HG02623 (cell line): ENCODE results near the gene DPEP3.

Experiments used
- ATAC-seq: cut with Tn5 transposase; IDR thresholded peaks from one replicate; pipeline ENCODE4 v1.9.1; 2021; ENCODE audit warnings: moderate library complexity; ENCODE audit not compliant: unreplicated experiment

DPEP3 gene

DNA sequence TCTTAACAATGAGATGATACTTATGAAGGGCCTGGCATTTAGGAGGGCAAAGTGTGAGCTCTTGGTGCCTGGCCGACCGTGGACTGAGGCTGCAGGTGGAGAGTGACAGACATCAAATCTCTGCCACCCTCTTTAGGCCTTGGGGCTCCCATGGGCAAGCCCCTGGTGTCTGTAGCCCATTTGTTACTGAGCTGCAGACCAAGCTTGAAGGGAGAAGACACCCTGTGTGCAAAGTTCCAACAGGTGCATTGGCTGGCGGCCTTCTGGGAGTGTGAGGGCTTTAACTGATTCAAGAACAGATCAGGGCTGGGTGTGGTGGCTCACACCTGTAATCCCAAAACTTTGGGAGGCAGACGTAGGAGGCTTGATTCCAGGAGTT lies 47.8 kb downstream of the DPEP3 start:
- ATAC-seq, result no peak

- no peak for ATAC-seq
These were observed 48.4 kb downstream of the DPEP3 start, which contains the start of gene CTRL for GRCh38 chr16:67931712-67932461. TSS of gene CTRL (minus strand) at chr16:67931862. CDS start at chr16:67931852, 10 bp downstream.

DNA sequence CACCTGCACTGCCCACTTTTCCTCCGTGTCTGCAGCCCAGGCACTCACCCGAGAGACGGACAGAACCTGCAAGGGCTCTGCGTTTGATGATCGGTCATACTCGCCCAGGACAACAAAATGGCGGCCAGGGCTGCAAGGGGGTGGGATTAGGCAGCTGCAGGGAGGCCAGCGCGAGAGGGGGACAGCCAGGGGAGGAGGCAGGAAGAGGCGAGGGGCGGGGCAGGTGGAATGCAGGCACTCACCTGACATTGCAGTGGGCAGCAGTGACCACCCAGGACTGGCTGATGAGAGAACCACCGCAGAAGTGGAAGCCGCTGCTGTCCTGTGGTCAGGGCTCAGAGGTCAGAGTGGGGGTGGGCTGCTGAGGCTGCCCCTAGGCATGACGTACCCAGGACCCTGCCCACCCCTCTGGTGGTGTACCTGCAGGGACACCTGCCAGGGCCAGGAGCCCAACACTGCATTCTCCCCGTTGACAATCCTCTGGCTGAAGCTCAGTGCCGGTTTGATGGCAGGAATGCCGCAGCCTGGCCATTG lies 49.6 kb downstream of the DPEP3 start:
- ATAC-seq, result no peak

DNA sequence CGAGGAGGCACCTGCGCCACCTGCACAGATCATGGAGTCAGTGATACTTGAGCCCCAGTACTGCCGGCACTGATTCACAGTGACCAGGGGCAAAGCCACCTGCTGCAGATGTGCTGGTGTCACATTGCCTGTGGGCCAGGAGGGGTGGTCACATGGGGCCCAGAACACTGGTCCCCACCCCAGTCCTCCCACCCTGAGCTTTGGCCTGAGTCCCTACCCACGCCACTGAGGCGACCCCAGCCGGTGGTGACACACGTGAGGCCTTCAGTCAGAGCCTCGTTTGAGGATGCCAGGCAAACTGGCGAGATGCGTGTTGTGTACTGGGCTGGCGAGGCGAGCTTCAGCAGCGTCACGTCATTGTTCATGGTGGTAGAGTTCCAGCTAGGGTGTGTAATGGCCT lies 50.1 kb downstream of the DPEP3 start:
- no peak for ATAC-seq

GRCh38 chr16:67928561-67929364 lies 51.5 kb downstream of the DPEP3 start:
- ATAC-seq, result no peak

DNA sequence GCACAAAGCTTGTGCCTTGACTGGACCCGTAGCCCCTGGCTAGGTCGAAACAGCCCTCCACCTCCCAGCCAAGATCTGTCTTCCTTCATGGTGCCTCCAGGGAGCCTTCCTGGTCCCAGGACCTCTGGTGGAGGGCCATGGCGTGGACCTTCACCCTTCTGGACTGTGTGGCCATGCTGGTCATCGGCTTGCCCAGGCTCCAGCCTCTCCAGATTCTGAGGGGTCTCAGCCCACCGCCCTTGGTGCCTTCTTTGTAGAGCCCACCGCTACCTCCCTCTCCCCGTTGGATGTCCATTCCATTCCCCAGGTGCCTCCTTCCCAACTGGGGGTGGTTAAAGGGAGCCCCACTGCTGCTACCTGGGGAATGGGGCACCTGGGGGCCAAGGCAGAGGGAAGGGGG lies 52.2 kb downstream of the DPEP3 start:
- no peak for ATAC-seq

- ATAC-seq, result no peak
These were observed 53.0 kb downstream of the DPEP3 start for GRCh38 chr16:67927131-67927941.

DNA sequence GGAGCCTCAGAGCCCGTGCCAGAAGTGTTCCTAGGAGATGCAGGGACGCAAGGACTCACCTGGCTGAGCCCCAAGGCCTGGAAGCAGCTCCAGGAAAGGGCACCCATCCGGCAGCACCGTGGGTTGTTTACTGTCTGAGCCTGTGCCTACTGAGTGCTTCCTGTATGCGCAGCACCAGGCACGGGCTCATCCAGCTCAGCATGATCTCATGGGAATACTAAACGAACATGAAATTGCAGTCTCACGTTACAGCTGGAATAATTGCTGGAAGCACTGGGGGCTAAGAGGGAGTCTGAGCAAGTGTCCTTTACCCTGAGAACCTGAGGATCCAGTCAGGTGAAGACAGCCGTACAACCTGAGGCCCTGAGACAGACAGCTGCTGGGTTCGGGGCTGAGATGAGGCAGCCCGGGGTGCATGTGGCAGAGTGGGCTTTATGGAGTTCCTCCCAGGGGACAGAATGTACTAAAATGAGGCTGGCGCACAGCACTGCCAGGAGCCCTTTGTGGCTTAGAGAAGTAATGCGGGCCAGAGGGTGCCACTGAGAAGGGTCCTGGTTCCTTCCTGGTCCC lies 54.0 kb downstream of the DPEP3 start:
- ATAC-seq, result no peak
